IMR-90 (cell line): ENCODE results near the gene OSBPL3. TPM values are rescaled to one million over a fixed set of nuclear protein-coding genes. Genes with fewer than 3 reads are reported as not detected.

Experiments used
- ATAC-seq: fragments of 200-7000 bp; cut with Tn5 transposase; 2 replicates; pipeline ENCODE4 v1.9.1; 2020; ENCODE audit warnings: low read depth, mild to moderate bottlenecking, moderate library complexity
- BruUV-seq: library from RNA; stranded (reverse); fragments of 400-500 nt; replicated peaks from 2 replicates; lab custom pipeline; 2021; lab: Mats Ljungman, UMichigan
- CTCF ChIA-PET: fragments of 300-600 bp; formaldehyde crosslinking; extraction: SDS; loops from one replicate; lab custom pipeline; 2021; ENCODE audit warnings: antibody characterized with exemption; lab: Yijun Ruan, JAX
- POLR2A ChIA-PET: fragments of 300-600 bp; sonication (Branson Sonifier 250); formaldehyde crosslinking; loops from one replicate; lab custom pipeline; 2022; ENCODE audit warnings: antibody characterized with exemption; ENCODE audit not compliant: unreplicated experiment; lab: Charles Lee
- DNase-seq: peaks from one replicate; pipeline ENCODE4 v3.0.0; 2013
- H2AFZ ChIP-seq: replicated peaks from 2 replicates; pipeline ENCODE3; 2013; ENCODE audit warnings: low read length, mild to moderate bottlenecking; ENCODE audit not compliant: poor library complexity
- H2AK5ac ChIP-seq: 2 replicates; pipeline ENCODE4 v1.6.1; 2013; ENCODE audit warnings: low read depth, low read length, inconsistent platforms
- H2AK9ac ChIP-seq: replicated peaks from 2 replicates; pipeline ENCODE3; 2013; ENCODE audit warnings: mild to moderate bottlenecking, low read depth, low read length, moderate library complexity; ENCODE audit not compliant: poor library complexity
- H2BK120ac ChIP-seq: 2 replicates; pipeline ENCODE4 v1.6.1; 2013; ENCODE audit warnings: low read depth, low read length, inconsistent platforms
- H2BK15ac ChIP-seq: 3 replicates; pipeline ENCODE4 v1.6.1; 2013; ENCODE audit warnings: low read depth, low read length, inconsistent platforms
- H2BK20ac ChIP-seq: 2 replicates; pipeline ENCODE4 v1.6.1; 2013; ENCODE audit warnings: low read depth, mild to moderate bottlenecking, inconsistent platforms, low read length, moderate library complexity
- H2BK5ac ChIP-seq: 2 replicates; pipeline ENCODE4 v1.6.1; 2013; ENCODE audit warnings: mild to moderate bottlenecking, low read depth, low read length, inconsistent platforms; ENCODE audit not compliant: poor library complexity, severe bottlenecking
- H3K14ac ChIP-seq: replicated peaks from 2 replicates; pipeline ENCODE4 v1.6.1; 2013; ENCODE audit warnings: low read depth, low read length, inconsistent platforms
- H3K18ac ChIP-seq: 2 replicates; pipeline ENCODE4 v1.6.1; 2013; ENCODE audit warnings: low read depth, low read length, control low read depth
- H3K23ac ChIP-seq: 2 replicates; pipeline ENCODE4 v1.6.1; 2013; ENCODE audit warnings: low read depth, low read length, inconsistent platforms
- H3K27ac ChIP-seq: 2 replicates; pipeline ENCODE4 v1.5.1; 2013; ENCODE audit warnings: mild to moderate bottlenecking, control low read depth, low read length; ENCODE audit not compliant: insufficient read depth
- H3K27me3 ChIP-seq: 2 replicates; pipeline ENCODE4 v1.6.1; 2013; ENCODE audit warnings: low read length; ENCODE audit not compliant: control insufficient read depth, insufficient read depth
- H3K36me3 ChIP-seq: 2 replicates; pipeline ENCODE4 v1.6.1; 2013; ENCODE audit warnings: low read length, mixed read lengths; ENCODE audit not compliant: control insufficient read depth, insufficient read depth
- H3K4ac ChIP-seq: 2 replicates; pipeline ENCODE4 v1.6.1; 2013; ENCODE audit warnings: low read depth, low read length, inconsistent platforms
- H3K4me1 ChIP-seq: 2 replicates; pipeline ENCODE4 v1.6.1; 2013; ENCODE audit warnings: low read length, mixed read lengths; ENCODE audit not compliant: control insufficient read depth, insufficient read depth
- H3K4me2 ChIP-seq: 2 replicates; pipeline ENCODE4 v1.6.1; 2013; ENCODE audit warnings: low read depth, mild to moderate bottlenecking, control low read depth, low read length, moderate library complexity
- H3K4me3 ChIP-seq: 2 replicates; pipeline ENCODE4 v1.5.1; 2013; ENCODE audit warnings: low read depth, mild to moderate bottlenecking, control low read depth, low read length, moderate library complexity; ENCODE audit not compliant: insufficient read depth
- H3K56ac ChIP-seq: 2 replicates; pipeline ENCODE4 v1.6.1; 2013; ENCODE audit warnings: low read length, inconsistent platforms; ENCODE audit not compliant: insufficient read depth; ENCODE audit errors: extremely low read depth
- H3K79me1 ChIP-seq, 2 experiments: 2 replicates each; pipeline ENCODE4 v1.6.1; 2013; ENCODE audit warnings: low read length in 2 of 2, inconsistent platforms in 1 of 2, low read depth in 1 of 2
- H3K9ac ChIP-seq: 2 replicates; pipeline ENCODE4 v1.6.1; 2013; ENCODE audit warnings: low read depth, low read length, control low read depth
- H3K9me1 ChIP-seq: 2 replicates; pipeline ENCODE4 v1.6.1; 2013; ENCODE audit warnings: low read length, inconsistent platforms; ENCODE audit not compliant: insufficient read depth
- H3K9me3 ChIP-seq: 2 replicates; pipeline ENCODE4 v1.6.1; 2013; ENCODE audit warnings: low read length; ENCODE audit not compliant: control insufficient read depth, insufficient read depth
- H4K20me1 ChIP-seq: 2 replicates; pipeline ENCODE4 v1.6.1; 2013; ENCODE audit warnings: low read length, inconsistent platforms; ENCODE audit not compliant: insufficient read depth
- H4K5ac ChIP-seq: 2 replicates; pipeline ENCODE4 v1.6.1; 2013; ENCODE audit warnings: mild to moderate bottlenecking, low read depth, low read length, control low read depth
- H4K8ac ChIP-seq, 2 experiments: 2 replicates each; pipeline ENCODE4 v1.6.1; 2013; ENCODE audit warnings: low read depth in 2 of 2, low read length in 2 of 2, control low read depth in 1 of 2, inconsistent platforms in 1 of 2
- H4K91ac ChIP-seq: 2 replicates; pipeline ENCODE4 v1.6.1; 2013; ENCODE audit warnings: low read depth, low read length, inconsistent platforms; ENCODE audit not compliant: insufficient read depth
- CHD1 ChIP-seq: IDR thresholded peaks from 2 replicates; pipeline ENCODE4 v1.6.1; 2012; ENCODE audit warnings: low read depth, low read length, improper control_type of control experiment
- MAZ ChIP-seq: IDR thresholded peaks from 2 replicates; pipeline ENCODE4 v1.6.1; 2012; ENCODE audit warnings: low read depth, mild to moderate bottlenecking, low read length, improper control_type of control experiment, moderate library complexity, borderline replicate concordance
- POLR2A ChIP-seq: IDR thresholded peaks from 2 replicates; pipeline ENCODE4 v1.6.1; 2012; ENCODE audit warnings: mild to moderate bottlenecking, low read depth, low read length
- WGBS, 2 experiments: methylation state at CpG; one replicate each; pipeline versions ENCODE4 v1.1.5 to v1.1.7; 2013; ENCODE audit warnings: missing lambda C conversion rate in 2 of 2; ENCODE audit not compliant: insufficient read length in 1 of 2; ENCODE audit errors: extremely low coverage in 2 of 2; 5-methylcytosine and 5-hydroxymethylcytosine counted together
- dilution Hi-C: fragments of 300-500 bp; cut with HindIII; formaldehyde crosslinking; loops from one replicate; pipeline ENCODE4 v1.14.3; 2018; ENCODE audit warnings: low sequenced_read_pairs; ENCODE audit not compliant: unreplicated experiment
- in situ Hi-C: fragments of 300-500 bp; cut with MboI; formaldehyde crosslinking; loops from 3 replicates; pipeline ENCODE4 v1.14.3; 2019; ENCODE audit warnings: low sequenced_read_pairs, inconsistent platforms, mixed read lengths
- intact Hi-C: fragments of 100-400 bp; cut with micrococcal nuclease; formaldehyde crosslinking; loops from 2 replicates; pipeline ENCODE4 v1.10.0; 2022
- polyA plus RNA-seq, 3 experiments: library from polyadenylated mRNA; depleted of rRNA; stranded (reverse); fragments of >200 nt; gene quantifications; 2 replicates each; pipeline ENCODE4 v1.2.3, GENCODE V29; 2012; ENCODE audit warnings: low replicate concordance in 1 of 3
- total RNA-seq: library from RNA; depleted of rRNA; stranded (reverse); fragments of >200 nt; gene quantifications from 2 replicates; pipeline ENCODE4 v1.2.3, GENCODE V29; 2012
- TF ChIP-seq, protein P1 (sequence below): fragments of 150-350 bp; IDR thresholded peaks from 2 replicates; pipeline ENCODE4 v1.6.1; 2016; ENCODE audit warnings: low read depth, mild to moderate bottlenecking, low read length, moderate library complexity, borderline replicate concordance

Gene OSBPL3
- total and polyA plus RNA-seq, 2 of the 4 experiments (the other 2 are of a cell fraction), result 18.0 to 29.9 TPM

GRCh38 chr7:24914465-24914859 lies 65.5 kb downstream of the OSBPL3 start:
- no TSS peak for BruUV-seq
- Histone ChIP-seq H4K20me1 (peaks cover 12% of the 10 kb centered on the region; the same call in 1 of the 2 replicates), H2AK5ac (no peak overlapping the region), H2BK5ac (no peak overlapping the region), H3K36me3 (no peaks in the 10 kb centered on the region), H3K4ac (no peak overlapping the region), H3K27me3 (no peaks in the 10 kb centered on the region), H4K8ac (no peak overlapping the region), H3K27ac (no peak overlapping the region), H2BK20ac (no peak overlapping the region), H3K14ac (no peak overlapping the region), H3K4me2 (no peak overlapping the region), H3K9ac (no peak overlapping the region), H3K4me1 (peaks cover 13% of the 10 kb centered on the region), H3K4me3 (no peak overlapping the region), H2AK9ac (no peak overlapping the region), H3K9me3 (no peaks in the 10 kb centered on the region), H3K9me1 (peaks cover 5% of the 10 kb centered on the region), H4K5ac (no peak overlapping the region), H3K79me1 (peaks cover 57 to 78% of the 10 kb centered on the region in 2 experiments), H2BK120ac (no peak overlapping the region), H3K56ac (no peak overlapping the region), H2BK15ac (no peak overlapping the region), H4K91ac (no peak overlapping the region), H3K18ac (no peak overlapping the region), H2AFZ (no peak overlapping the region), H3K23ac (no peak overlapping the region)
- DNase-seq, result no peak
- in situ Hi-C loops (no loop called here), dilution Hi-C loops (no loop called here), intact Hi-C loops (no loop called here)
- TF ChIP-seq, protein P1, sequence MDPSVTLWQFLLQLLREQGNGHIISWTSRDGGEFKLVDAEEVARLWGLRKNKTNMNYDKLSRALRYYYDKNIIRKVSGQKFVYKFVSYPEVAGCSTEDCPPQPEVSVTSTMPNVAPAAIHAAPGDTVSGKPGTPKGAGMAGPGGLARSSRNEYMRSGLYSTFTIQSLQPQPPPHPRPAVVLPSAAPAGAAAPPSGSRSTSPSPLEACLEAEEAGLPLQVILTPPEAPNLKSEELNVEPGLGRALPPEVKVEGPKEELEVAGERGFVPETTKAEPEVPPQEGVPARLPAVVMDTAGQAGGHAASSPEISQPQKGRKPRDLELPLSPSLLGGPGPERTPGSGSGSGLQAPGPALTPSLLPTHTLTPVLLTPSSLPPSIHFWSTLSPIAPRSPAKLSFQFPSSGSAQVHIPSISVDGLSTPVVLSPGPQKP, result no peak
- TF ChIP-seq CHD1, result no peak
- TF ChIP-seq MAZ, result no peak
- no peak for TF ChIP-seq POLR2A
- no CpG with 5 or more reads among the region's 1 CpG for WGBS, 2 experiments
- POLR2A ChIA-PET, result no interaction called here
- CTCF ChIA-PET, result no interaction called here
- ATAC-seq, result no peak
